ENCODE data around the gene ATP11A.
A peak's percentile ranks its signal among the peaks of the same experiment; 100 is the strongest.

ATP11A gene

DNA sequence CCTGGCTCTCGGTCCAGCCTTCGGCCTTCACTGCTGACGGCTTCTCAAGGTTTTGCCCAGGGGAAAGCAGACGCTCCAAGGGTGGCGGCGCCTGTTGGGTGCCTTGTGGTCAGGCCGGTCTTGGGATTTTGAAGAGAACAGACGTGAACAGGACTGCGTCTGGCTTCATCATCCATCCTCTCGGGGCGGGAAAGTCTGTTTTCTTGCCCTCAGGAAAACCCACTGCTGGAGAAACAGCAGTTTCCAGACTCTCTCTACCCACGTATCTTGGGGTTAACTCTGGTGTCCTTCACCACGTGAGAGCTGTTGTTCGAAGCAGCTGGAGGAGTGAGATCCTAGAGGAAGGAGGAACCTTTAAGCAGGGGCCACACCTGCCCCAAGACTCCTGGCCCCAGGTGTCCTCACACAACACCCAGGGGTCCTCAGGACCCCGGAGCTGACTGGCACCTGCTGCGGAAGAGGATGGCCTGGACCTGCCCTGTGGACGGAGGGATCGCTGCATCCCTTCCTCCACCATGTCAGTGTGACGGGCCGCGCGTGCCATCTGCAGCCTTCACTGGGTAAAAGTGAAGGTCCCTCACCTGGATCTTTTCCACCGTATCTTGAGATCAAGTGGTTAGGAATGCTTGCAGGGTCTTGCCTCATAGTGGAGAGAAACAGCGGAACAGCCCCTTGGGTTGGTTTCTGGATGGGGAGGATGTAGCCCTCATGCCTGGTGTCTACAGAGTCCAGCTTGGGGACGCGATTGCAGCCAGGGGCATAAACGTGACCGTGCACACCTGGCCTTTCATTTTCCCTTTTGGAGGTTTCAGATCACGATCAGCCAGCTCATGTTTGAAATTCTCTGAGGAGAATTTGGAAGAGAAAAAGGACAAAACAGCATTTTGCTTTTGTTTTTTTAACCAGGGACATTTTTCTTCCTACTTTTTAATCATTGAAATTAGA lies 209.7 kb downstream of the ATP11A start:
- Mint-ChIP-seq H3K27me3 (no peaks in the 10 kb centered on the region), H3K4me3 (no peak overlapping the region), H3K36me3 (peaks cover 14 to 18% of the 10 kb centered on the region in 2 donors), H3K9me3 (no peaks in the 10 kb centered on the region), H3K27ac (peak overlapping the region; percentile 59), H3K4me1 (peaks cover 17 to 48% of the 10 kb centered on the region in 2 donors)
- DNase-seq (no peak), ATAC-seq (replicated peaks) (no peak)

DNA sequence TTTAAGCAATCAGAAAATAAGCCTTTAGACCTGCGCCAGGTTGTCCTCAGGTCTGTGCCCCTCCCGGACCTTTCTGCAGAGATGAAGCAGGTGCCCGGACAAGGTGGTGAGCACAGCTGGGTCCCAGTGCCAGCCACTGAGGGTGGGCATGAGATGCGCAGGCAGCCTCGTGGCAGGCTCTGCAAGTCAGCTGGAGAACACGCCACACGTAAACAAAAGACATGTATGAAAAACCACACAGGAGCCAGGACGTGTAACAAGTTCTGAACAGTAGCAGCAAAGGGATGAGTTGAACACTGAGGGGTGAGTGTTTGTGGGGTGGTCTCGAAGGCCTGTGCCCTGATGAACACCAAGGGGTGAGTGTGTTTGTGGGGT lies 210.4 kb downstream of the ATP11A start:
- peak overlapping the region; percentile 59 for H3K27ac Mint-ChIP-seq
- no peak for ATAC-seq (replicated peaks)
- H3K4me1 Mint-ChIP-seq, result peaks cover 17 to 41% of the 10 kb centered on the region in 2 donors
- no peak overlapping the region for H3K4me3 Mint-ChIP-seq
- H3K9me3 Mint-ChIP-seq, result peaks cover 4% of the 10 kb centered on the region in 2 donors
- no peak for DNase-seq
- peaks cover 20 to 23% of the 10 kb centered on the region in 2 donors for H3K36me3 Mint-ChIP-seq
- no peaks in the 10 kb centered on the region for H3K27me3 Mint-ChIP-seq

DNA sequence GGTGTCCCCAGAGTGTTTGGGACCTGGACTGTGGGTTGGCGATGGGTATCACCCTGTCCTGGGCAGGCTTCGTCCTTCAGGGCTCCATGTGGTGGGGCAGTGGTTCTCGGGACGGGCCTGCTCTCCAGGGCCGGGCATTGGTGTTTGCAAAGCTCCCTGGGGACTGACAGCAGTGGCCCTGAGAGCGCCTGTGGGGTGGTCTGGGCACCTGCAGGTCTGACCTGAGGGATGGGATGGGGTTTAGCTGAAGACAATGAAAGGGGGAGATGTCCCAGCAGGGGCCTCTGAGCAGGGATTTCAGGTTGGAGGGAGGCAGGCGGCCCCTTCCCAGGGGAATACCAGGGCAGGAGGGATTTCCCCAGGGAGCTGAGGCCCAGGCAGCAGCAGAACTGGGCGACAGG lies 210.9 kb downstream of the ATP11A start:
- Mint-ChIP-seq H3K27ac (peak overlapping the region; percentile 37), H3K9me3 (peaks cover 5 to 9% of the 10 kb centered on the region in 2 donors), H3K36me3 (peaks cover 21 to 27% of the 10 kb centered on the region in 2 donors), H3K27me3 (no peaks in the 10 kb centered on the region), H3K4me1 (peaks cover 14 to 39% of the 10 kb centered on the region in 2 donors), H3K4me3 (no peak overlapping the region)
- no peak for DNase-seq
- no peak for ATAC-seq (replicated peaks)

- Mint-ChIP-seq H3K36me3 (peaks cover 26 to 32% of the 10 kb centered on the region in 2 donors), H3K9me3 (peaks cover 8 to 9% of the 10 kb centered on the region in 2 donors), H3K4me3 (no peak overlapping the region), H3K27me3 (no peaks in the 10 kb centered on the region), H3K27ac (no peak overlapping the region), H3K4me1 (peaks cover 28 to 44% of the 10 kb centered on the region in 2 donors)
- DNase-seq, result no peak
- ATAC-seq (replicated peaks), result no peak
Observed at GRCh38 chr13:112902101-112902651, 212.3 kb downstream of the ATP11A start.

DNA sequence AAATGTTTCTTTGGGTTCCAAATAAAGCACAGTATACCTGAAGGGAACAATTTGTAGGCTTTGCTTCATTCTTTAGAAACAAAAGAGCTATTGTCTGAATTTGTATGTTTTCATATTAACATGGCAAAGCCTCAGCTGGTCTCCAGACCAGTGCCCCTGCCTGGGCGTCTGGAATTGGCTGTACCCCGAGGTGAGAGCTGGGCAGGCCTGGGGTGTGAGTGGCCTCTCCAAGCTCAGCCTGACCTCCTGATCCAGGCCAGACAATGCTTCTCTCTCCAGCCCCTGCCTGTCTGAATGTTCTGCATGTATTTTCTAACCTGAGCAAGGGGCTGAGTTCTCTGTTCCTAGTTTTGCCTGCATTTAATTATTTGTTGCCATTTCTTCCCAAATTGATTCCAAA lies 212.8 kb downstream of the ATP11A start:
- no peak overlapping the region for H3K4me3 Mint-ChIP-seq

DNA sequence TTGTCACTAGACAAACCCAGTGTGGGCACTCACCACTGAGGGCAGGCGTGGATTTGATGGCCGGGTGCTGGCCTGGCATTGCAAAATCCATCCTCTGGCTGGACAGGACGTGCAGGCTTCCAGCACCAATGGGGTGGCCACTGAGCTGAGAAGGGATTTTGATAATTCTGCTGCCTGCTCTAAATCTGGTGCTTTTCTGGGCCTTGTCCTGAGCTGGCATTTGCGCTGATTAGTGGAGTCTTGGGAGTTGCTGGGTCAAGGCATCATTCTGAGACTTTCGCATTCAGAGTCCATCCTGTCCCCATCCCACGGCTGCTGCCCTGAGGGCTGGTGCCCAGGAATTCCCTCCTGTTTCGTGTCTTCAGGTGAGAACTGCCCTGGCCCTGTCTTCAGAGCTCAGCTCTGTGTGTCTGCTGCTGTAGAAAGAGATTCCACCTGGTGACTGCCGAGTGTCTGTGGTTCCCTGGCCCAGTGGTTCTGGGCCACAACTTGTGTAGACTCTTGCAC lies 213.3 kb downstream of the ATP11A start:
- no peak overlapping the region for H3K4me3 Mint-ChIP-seq
- H3K27me3 Mint-ChIP-seq, result no peaks in the 10 kb centered on the region
- peaks cover 35 to 44% of the 10 kb centered on the region in 2 donors for H3K4me1 Mint-ChIP-seq
- H3K9me3 Mint-ChIP-seq, result peaks cover 8 to 9% of the 10 kb centered on the region in 2 donors
- H3K27ac Mint-ChIP-seq, result no peak overlapping the region
- ATAC-seq (replicated peaks) (no peak), DNase-seq (no peak)
- H3K36me3 Mint-ChIP-seq, result peaks cover 26 to 32% of the 10 kb centered on the region in 2 donors

More for the DNA sequence above, 212.8 kb downstream of the ATP11A start:
- H3K9me3 Mint-ChIP-seq, result peaks cover 8 to 9% of the 10 kb centered on the region in 2 donors
- no peak for DNase-seq
- peaks cover 31 to 44% of the 10 kb centered on the region in 2 donors for H3K4me1 Mint-ChIP-seq
- H3K27ac Mint-ChIP-seq, result no peak overlapping the region
- no peak for ATAC-seq (replicated peaks)
- peaks cover 26 to 32% of the 10 kb centered on the region in 2 donors for H3K36me3 Mint-ChIP-seq
- H3K27me3 Mint-ChIP-seq, result no peaks in the 10 kb centered on the region

DNA sequence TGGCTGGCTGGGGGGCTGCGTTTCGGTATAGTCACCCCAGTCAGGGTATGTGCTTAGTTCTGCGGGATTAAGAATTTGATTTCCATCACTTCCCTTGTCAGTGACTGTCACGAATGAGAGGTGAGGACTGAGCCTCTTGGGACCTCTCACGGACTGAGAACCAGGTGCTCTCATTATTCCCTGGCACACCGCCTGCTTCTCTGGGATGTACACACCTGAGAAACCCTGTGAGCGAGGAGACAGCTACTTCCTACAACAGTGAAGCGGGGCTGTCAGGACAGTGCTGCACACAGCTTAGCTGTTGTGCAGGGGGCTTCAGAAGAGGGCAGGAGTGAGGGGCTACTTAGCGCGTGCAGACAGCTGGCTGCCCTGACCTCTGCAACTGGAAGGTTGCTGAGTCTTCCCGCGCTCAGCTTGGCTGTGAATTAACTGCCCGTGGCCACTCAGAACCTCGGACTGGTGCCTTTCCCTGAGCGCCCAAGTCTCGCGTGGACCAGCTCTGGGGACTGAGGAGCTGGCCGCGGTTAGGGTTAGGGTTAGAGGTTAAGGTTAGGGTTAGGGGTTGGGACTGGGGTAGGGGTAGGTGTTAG lies 213.9 kb downstream of the ATP11A start:
- Mint-ChIP-seq H3K27me3 (no peaks in the 10 kb centered on the region), H3K4me3 (no peak overlapping the region), H3K36me3 (peaks cover 26 to 32% of the 10 kb centered on the region in 2 donors), H3K4me1 (peaks cover 35 to 45% of the 10 kb centered on the region in 2 donors), H3K9me3 (peaks cover 8 to 9% of the 10 kb centered on the region in 2 donors), H3K27ac (no peak overlapping the region)
- no peak for DNase-seq
- no peak for ATAC-seq (replicated peaks)

- H3K36me3 Mint-ChIP-seq, result peaks cover 26 to 32% of the 10 kb centered on the region in 2 donors
- ATAC-seq (replicated peaks) (no peak), DNase-seq (no peak)
- H3K4me3 Mint-ChIP-seq, result no peak overlapping the region
- peaks cover 8 to 9% of the 10 kb centered on the region in 2 donors for H3K9me3 Mint-ChIP-seq
- peaks cover 41 to 51% of the 10 kb centered on the region in 2 donors for H3K4me1 Mint-ChIP-seq
- no peaks in the 10 kb centered on the region for H3K27me3 Mint-ChIP-seq
- H3K27ac Mint-ChIP-seq, result no peak overlapping the region
Observed at GRCh38 chr13:112904436-112904960, 214.7 kb downstream of the ATP11A start.

GRCh38 chr13:112905086-112905485 lies 215.2 kb downstream of the ATP11A start:
- H3K4me1 Mint-ChIP-seq, result peaks cover 40 to 51% of the 10 kb centered on the region in 2 donors
- no peak for DNase-seq
- no peak for ATAC-seq (replicated peaks)
- H3K9me3 Mint-ChIP-seq, result peaks cover 8 to 9% of the 10 kb centered on the region in 2 donors
- no peak overlapping the region for H3K27ac Mint-ChIP-seq
- H3K27me3 Mint-ChIP-seq, result no peaks in the 10 kb centered on the region
- peaks cover 26 to 32% of the 10 kb centered on the region in 2 donors for H3K36me3 Mint-ChIP-seq
- H3K4me3 Mint-ChIP-seq, result no peak overlapping the region

DNA sequence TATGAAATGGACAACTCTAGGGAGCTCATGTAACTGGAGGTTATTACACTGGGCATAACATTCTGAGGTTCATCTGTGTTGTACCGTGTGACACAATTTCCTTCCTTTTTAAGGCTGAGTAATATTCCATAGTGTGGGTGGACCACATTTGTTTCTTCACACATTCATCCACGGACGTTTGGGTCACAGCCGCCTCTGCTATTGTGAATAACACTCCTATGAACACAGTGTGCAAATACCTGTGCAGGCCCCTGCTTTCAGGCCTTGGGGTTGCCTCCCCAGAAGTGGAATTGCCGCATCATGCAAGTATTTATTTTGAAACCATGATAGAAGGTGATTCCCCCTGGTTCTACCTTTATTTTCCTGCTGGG lies 215.8 kb downstream of the ATP11A start:
- peaks cover 8 to 9% of the 10 kb centered on the region in 2 donors for H3K9me3 Mint-ChIP-seq
- ATAC-seq (replicated peaks) (peak in 1 of 2 donors; percentile 23), DNase-seq (no peak)
- no peaks in the 10 kb centered on the region for H3K27me3 Mint-ChIP-seq
- H3K4me1 Mint-ChIP-seq, result peaks cover 36 to 45% of the 10 kb centered on the region in 2 donors
- peaks cover 26 to 31% of the 10 kb centered on the region in 2 donors for H3K36me3 Mint-ChIP-seq
- H3K4me3 Mint-ChIP-seq, result peak overlapping the region in 1 of 2 donors; percentile 22
- peak overlapping the region; percentile 62 for H3K27ac Mint-ChIP-seq

DNA sequence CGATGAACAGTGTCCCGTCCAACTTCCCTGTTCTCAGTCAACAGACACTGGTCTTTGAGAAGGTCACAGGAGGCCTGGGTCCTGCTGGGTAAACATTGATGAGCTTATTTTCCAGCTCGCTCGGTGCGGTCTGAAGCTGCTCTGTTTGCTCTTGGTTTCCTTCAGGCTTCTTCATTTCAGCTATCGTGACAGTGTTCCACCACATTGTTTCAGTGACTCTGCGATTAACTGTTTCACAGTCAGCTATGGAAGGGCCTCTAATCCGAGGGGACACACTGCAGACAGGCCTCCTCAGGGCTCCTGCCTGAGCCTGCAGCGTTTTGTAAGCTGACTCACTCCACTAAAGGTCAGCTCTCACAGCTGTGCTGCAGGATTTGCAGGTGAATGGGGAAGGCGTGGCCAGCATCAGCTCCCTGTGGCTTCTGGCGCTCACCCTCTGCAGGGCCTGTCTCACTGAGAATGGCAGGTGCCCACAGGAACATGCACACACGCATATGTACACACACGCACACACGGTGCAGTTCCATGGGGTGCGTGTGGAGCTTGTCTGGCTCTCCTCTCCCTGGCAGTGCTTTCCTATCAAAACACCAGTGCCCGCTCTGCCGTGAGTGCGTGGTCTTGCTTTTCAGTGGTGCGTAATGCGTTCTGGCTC lies 216.3 kb downstream of the ATP11A start:
- peak; percentile 77 to 84 for ATAC-seq (replicated peaks)
- H3K36me3 Mint-ChIP-seq, result peaks cover 26 to 29% of the 10 kb centered on the region in 2 donors
- no peak for DNase-seq
- peaks cover 33 to 41% of the 10 kb centered on the region in 2 donors for H3K4me1 Mint-ChIP-seq
- H3K27me3 Mint-ChIP-seq, result no peaks in the 10 kb centered on the region
- peak overlapping the region; percentile 37 for H3K27ac Mint-ChIP-seq
- H3K4me3 Mint-ChIP-seq, result peak overlapping the region; percentile 21 to 22
- peaks cover 8 to 9% of the 10 kb centered on the region in 2 donors for H3K9me3 Mint-ChIP-seq

DNA sequence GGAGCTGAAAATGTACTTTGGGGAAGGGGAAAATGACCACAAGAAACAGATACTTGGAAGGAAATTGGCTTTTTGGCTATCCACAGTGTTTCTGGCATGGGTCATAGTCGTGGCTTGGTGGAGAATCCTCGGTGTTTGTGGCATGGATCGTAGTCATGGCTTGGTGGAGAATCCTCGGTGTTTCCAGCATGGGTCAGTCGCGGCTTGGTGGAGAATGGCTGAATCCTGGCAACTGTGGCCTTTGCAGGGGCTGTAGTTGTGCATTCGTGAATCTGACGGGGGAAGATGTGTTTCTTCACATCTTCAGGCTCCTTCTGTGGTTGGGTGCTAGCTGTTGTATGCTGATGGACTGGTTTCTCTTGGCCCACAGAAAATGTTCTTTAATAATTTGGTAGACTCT lies 217.4 kb downstream of the ATP11A start:
- Mint-ChIP-seq H3K27ac (no peak overlapping the region), H3K4me1 (peaks cover 33 to 41% of the 10 kb centered on the region in 2 donors), H3K36me3 (peaks cover 26 to 29% of the 10 kb centered on the region in 2 donors), H3K4me3 (no peak overlapping the region), H3K27me3 (no peaks in the 10 kb centered on the region), H3K9me3 (peaks cover 8 to 9% of the 10 kb centered on the region in 2 donors)
- ATAC-seq (replicated peaks), result no peak
- DNase-seq, result no peak

- Mint-ChIP-seq H3K27ac (no peak overlapping the region), H3K9me3 (peaks cover 8 to 9% of the 10 kb centered on the region in 2 donors), H3K4me3 (no peak overlapping the region), H3K27me3 (no peaks in the 10 kb centered on the region), H3K4me1 (peaks cover 33 to 41% of the 10 kb centered on the region in 2 donors), H3K36me3 (peaks cover 25 to 28% of the 10 kb centered on the region in 2 donors)
- ATAC-seq (replicated peaks), result no peak
- DNase-seq, result no peak
Observed at GRCh38 chr13:112907871-112908331, 218.1 kb downstream of the ATP11A start.
